K562 (cell line): ENCODE data around the gene ETFBKMT. TPM values are rescaled to one million over a fixed set of nuclear protein-coding genes. Genes with fewer than 3 reads are reported as not detected.

Experiments
- HDAC1 ChIP-seq, 2 experiments: fragments of 450-650 bp; IDR thresholded peaks; 2 replicates each; pipeline ENCODE4 v1.6.1; 2016 to 2017; ENCODE audit warnings: inconsistent platforms in 1 of 2, mild to moderate bottlenecking in 1 of 2, moderate library complexity in 1 of 2
- HSF4 ChIP-seq: fragments of 250-450 bp; sonication (Bioruptor Pico); IDR thresholded peaks from 2 replicates; pipeline ENCODE4 v2.1.2; 2022; ENCODE audit warnings: mild to moderate bottlenecking, moderate library complexity, borderline replicate concordance
- NR2C1 ChIP-seq, 2 experiments: fragments of 450-650 bp; IDR thresholded peaks; 2 replicates each; pipeline ENCODE4 v1.6.1; 2017; ENCODE audit warnings: mild to moderate bottlenecking in 2 of 2, antibody characterized with exemption in 1 of 2, inconsistent platforms in 1 of 2, missing compliant biosample characterization in 1 of 2, missing genetic modification characterization in 1 of 2
- NRF1 ChIP-seq, 2 experiments: fragments of 450-650 bp; IDR thresholded peaks in 1 of 2; conservative IDR thresholded peaks in 1 of 2; 2 replicates each; pipeline ENCODE4 v1.6.1; 2014; ENCODE audit warnings: mild to moderate bottlenecking in 2 of 2
- TRIM24 ChIP-seq, 2 experiments: fragments of 450-650 bp; IDR thresholded peaks; 2 replicates each; pipeline ENCODE4 v1.6.1; 2016
- polyA plus RNA-seq, 8 experiments: library from polyadenylated mRNA; depleted of rRNA in 4 of 8; stranded (reverse) in 5 of 8; unstranded in 3 of 8; fragments of >200 nt; fragmentation: Nextera tagmentation in 2 of 8; fragmentation: Illumina TruSeq in 1 of 8; extraction: Ambion mirVana in 2 of 8; extraction: Trizol in 1 of 8; gene quantifications; 2 replicates each; pipeline versions ENCODE4 v1.2.1 to v1.2.3, GENCODE V29; 2011 to 2014; ENCODE audit warnings: inconsistent platforms in 1 of 8, missing spikeins in 1 of 8
- total RNA-seq, 7 experiments: library from RNA; depleted of rRNA in 6 of 7; stranded (reverse); fragments of >200 nt in 6 of 7; fragmentation: Illumina TruSeq in 2 of 7; extraction: Trizol in 2 of 7; gene quantifications; 2 replicates each; pipeline versions ENCODE4 v1.2.1 to v1.2.3, GENCODE V29; 2011 to 2021; ENCODE audit warnings: low replicate concordance in 1 of 7
- TF ChIP-seq, protein P1 (sequence below): fragments of 450-650 bp; IDR thresholded peaks from 2 replicates; pipeline ENCODE4 v1.6.1; 2016; ENCODE audit warnings: mild to moderate bottlenecking, moderate library complexity
- TF ChIP-seq, protein P2 (sequence below): fragments of 250-450 bp; sonication (Bioruptor Pico); IDR thresholded peaks from 2 replicates; pipeline ENCODE4 v1.8.0; 2022; ENCODE audit warnings: moderate library complexity, mild to moderate bottlenecking, inconsistent platforms
- TF ChIP-seq, protein P3 (sequence below): IDR thresholded peaks from 3 replicates; pipeline ENCODE4 v1.6.1; 2011; ENCODE audit warnings: borderline replicate concordance, mild to moderate bottlenecking, moderate library complexity; ENCODE audit not compliant: insufficient read length; ENCODE audit errors: extremely low read depth

The ETFBKMT gene
- total and polyA plus RNA-seq, 9 of the 15 experiments (the other 6 are each of a cell fraction or from before 2014, with no cell fraction given): 0.18 to 1.7 (median 0.96) TPM

DNA sequence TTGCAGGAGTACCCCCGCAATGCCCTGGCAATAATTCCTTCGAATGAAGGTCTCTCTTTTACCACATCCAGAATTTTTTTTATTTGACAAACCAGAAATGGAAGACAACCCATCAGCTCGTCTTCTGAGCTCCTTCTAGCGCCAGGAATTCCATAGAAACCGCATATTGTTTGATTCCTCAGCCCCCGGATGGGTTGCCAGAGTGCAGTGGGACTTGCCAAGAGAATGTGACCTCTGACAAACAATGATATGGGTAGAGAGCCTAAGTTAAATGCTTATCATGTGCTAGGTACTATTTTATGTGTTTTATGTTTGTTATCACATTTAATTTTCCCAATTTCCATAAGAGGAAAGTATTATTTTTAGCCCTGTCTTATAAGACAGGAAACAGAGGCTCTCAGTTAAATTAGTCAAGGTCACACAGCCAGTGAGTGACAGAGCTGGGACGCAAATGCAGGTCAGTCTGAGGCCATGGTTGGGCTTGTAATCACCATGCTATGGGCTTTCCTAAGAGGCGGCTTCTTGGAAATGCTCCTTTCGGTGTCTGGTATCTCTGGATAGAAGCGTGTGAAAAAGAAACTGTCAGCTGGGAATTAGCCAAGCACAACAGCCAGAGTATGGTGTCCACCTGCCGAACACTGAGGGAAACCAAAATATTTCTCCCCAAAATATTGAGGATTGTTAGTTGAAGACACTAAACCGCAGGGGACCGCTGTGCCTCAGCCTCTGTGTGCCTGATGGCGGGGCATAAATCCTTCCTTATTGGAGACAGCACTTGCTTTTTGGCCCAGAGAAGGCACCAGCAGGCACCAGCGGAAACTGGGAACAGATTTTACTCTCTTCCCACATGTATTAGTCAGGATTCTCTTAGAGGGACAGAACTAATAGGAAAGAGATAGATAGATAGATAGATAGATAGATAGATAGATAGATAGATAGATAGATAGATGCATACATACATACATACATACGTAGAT is 29.4 kb upstream of the ETFBKMT start (continued):
- TF ChIP-seq NR2C1 (IDR thresholded peaks at IDR 0.05): no peak
- 0 out of 2 replicates have a peak, but pooled peaks have one; percentile 22 for TF ChIP-seq NR2C1 (tag; IDR thresholded peaks at IDR 0.05)
- TF ChIP-seq, protein P1, sequence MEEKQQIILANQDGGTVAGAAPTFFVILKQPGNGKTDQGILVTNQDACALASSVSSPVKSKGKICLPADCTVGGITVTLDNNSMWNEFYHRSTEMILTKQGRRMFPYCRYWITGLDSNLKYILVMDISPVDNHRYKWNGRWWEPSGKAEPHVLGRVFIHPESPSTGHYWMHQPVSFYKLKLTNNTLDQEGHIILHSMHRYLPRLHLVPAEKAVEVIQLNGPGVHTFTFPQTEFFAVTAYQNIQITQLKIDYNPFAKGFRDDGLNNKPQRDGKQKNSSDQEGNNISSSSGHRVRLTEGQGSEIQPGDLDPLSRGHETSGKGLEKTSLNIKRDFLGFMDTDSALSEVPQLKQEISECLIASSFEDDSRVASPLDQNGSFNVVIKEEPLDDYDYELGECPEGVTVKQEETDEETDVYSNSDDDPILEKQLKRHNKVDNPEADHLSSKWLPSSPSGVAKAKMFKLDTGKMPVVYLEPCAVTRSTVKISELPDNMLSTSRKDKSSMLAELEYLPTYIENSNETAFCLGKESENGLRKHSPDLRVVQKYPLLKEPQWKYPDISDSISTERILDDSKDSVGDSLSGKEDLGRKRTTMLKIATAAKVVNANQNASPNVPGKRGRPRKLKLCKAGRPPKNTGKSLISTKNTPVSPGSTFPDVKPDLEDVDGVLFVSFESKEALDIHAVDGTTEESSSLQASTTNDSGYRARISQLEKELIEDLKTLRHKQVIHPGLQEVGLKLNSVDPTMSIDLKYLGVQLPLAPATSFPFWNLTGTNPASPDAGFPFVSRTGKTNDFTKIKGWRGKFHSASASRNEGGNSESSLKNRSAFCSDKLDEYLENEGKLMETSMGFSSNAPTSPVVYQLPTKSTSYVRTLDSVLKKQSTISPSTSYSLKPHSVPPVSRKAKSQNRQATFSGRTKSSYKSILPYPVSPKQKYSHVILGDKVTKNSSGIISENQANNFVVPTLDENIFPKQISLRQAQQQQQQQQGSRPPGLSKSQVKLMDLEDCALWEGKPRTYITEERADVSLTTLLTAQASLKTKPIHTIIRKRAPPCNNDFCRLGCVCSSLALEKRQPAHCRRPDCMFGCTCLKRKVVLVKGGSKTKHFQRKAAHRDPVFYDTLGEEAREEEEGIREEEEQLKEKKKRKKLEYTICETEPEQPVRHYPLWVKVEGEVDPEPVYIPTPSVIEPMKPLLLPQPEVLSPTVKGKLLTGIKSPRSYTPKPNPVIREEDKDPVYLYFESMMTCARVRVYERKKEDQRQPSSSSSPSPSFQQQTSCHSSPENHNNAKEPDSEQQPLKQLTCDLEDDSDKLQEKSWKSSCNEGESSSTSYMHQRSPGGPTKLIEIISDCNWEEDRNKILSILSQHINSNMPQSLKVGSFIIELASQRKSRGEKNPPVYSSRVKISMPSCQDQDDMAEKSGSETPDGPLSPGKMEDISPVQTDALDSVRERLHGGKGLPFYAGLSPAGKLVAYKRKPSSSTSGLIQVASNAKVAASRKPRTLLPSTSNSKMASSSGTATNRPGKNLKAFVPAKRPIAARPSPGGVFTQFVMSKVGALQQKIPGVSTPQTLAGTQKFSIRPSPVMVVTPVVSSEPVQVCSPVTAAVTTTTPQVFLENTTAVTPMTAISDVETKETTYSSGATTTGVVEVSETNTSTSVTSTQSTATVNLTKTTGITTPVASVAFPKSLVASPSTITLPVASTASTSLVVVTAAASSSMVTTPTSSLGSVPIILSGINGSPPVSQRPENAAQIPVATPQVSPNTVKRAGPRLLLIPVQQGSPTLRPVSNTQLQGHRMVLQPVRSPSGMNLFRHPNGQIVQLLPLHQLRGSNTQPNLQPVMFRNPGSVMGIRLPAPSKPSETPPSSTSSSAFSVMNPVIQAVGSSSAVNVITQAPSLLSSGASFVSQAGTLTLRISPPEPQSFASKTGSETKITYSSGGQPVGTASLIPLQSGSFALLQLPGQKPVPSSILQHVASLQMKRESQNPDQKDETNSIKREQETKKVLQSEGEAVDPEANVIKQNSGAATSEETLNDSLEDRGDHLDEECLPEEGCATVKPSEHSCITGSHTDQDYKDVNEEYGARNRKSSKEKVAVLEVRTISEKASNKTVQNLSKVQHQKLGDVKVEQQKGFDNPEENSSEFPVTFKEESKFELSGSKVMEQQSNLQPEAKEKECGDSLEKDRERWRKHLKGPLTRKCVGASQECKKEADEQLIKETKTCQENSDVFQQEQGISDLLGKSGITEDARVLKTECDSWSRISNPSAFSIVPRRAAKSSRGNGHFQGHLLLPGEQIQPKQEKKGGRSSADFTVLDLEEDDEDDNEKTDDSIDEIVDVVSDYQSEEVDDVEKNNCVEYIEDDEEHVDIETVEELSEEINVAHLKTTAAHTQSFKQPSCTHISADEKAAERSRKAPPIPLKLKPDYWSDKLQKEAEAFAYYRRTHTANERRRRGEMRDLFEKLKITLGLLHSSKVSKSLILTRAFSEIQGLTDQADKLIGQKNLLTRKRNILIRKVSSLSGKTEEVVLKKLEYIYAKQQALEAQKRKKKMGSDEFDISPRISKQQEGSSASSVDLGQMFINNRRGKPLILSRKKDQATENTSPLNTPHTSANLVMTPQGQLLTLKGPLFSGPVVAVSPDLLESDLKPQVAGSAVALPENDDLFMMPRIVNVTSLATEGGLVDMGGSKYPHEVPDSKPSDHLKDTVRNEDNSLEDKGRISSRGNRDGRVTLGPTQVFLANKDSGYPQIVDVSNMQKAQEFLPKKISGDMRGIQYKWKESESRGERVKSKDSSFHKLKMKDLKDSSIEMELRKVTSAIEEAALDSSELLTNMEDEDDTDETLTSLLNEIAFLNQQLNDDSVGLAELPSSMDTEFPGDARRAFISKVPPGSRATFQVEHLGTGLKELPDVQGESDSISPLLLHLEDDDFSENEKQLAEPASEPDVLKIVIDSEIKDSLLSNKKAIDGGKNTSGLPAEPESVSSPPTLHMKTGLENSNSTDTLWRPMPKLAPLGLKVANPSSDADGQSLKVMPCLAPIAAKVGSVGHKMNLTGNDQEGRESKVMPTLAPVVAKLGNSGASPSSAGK: 0 out of 2 replicates have a peak, but pooled peaks have one; percentile 32
- no peak for TF ChIP-seq HSF4 (CRISPR knock-in tag)
- TF ChIP-seq, protein P2, sequence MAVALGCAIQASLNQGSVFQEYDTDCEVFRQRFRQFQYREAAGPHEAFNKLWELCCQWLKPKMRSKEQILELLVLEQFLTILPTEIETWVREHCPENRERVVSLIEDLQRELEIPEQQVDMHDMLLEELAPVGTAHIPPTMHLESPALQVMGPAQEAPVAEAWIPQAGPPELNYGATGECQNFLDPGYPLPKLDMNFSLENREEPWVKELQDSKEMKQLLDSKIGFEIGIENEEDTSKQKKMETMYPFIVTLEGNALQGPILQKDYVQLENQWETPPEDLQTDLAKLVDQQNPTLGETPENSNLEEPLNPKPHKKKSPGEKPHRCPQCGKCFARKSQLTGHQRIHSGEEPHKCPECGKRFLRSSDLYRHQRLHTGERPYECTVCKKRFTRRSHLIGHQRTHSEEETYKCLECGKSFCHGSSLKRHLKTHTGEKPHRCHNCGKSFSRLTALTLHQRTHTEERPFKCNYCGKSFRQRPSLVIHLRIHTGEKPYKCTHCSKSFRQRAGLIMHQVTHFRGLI: peak; percentile 71; the same call in 1 of the 2 replicates
- TF ChIP-seq, protein P3, sequence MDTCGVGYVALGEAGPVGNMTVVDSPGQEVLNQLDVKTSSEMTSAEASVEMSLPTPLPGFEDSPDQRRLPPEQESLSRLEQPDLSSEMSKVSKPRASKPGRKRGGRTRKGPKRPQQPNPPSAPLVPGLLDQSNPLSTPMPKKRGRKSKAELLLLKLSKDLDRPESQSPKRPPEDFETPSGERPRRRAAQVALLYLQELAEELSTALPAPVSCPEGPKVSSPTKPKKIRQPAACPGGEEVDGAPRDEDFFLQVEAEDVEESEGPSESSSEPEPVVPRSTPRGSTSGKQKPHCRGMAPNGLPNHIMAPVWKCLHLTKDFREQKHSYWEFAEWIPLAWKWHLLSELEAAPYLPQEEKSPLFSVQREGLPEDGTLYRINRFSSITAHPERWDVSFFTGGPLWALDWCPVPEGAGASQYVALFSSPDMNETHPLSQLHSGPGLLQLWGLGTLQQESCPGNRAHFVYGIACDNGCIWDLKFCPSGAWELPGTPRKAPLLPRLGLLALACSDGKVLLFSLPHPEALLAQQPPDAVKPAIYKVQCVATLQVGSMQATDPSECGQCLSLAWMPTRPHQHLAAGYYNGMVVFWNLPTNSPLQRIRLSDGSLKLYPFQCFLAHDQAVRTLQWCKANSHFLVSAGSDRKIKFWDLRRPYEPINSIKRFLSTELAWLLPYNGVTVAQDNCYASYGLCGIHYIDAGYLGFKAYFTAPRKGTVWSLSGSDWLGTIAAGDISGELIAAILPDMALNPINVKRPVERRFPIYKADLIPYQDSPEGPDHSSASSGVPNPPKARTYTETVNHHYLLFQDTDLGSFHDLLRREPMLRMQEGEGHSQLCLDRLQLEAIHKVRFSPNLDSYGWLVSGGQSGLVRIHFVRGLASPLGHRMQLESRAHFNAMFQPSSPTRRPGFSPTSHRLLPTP: no peak
- TF ChIP-seq HDAC1 (IDR thresholded peaks at IDR 0.05): peak in 1 of 2 experiments; percentile 40; a peak in 1 of 4 replicates
- 0 out of 4 replicates have a peak, but pooled peaks of 1 of the 2 experiments have one; percentile 31 for TF ChIP-seq NRF1 (conservative IDR thresholded peaks at IDR 0.05 in 1 of 2, IDR thresholded peaks at IDR 0.05 in 1 of 2)
- TF ChIP-seq TRIM24 (IDR thresholded peaks at IDR 0.05): 0 out of 4 replicates have a peak, but pooled peaks of 1 of the 2 experiments have one; percentile 19
